WTC11 (cell line): ENCODE measurements around the gene TAOK2. TPM values are rescaled to one million over a fixed set of nuclear protein-coding genes. Genes with fewer than 3 reads are reported as not detected.

Experiments used
- ATAC-seq: fragments of 200-7000 bp; cut with Tn5 transposase; 2 replicates; pipeline ENCODE4 v1.10.0; 2021; ENCODE audit warnings: mild to moderate bottlenecking, moderate library complexity
- CTCF ChIA-PET: fragments of 300-600 bp; sonication (Branson Sonifier 250); formaldehyde crosslinking; loops from one replicate; lab custom pipeline; 2021; ENCODE audit warnings: antibody characterized with exemption; lab: Charles Lee
- POLR2A ChIA-PET: fragments of 350-600 bp; sonication (Branson Sonifier 250); formaldehyde crosslinking; loops from one replicate; lab custom pipeline; 2021; ENCODE audit warnings: antibody characterized with exemption; lab: Charles Lee
- DNase-seq: peaks from one replicate; pipeline ENCODE4 v3.0.0; 2021; ENCODE audit warnings: low spot score
- H3K27ac Mint-ChIP-seq: 2 replicates; pipeline ENCODE4 v1.8.0; 2021; ENCODE audit warnings: mixed read lengths
- H3K27me3 Mint-ChIP-seq: 2 replicates; pipeline ENCODE4 v1.8.0; 2021; ENCODE audit warnings: low read depth, mild to moderate bottlenecking, moderate library complexity, mixed read lengths
- H3K36me3 Mint-ChIP-seq: 2 replicates; pipeline ENCODE4 v1.8.0; 2021; ENCODE audit warnings: mixed read lengths
- H3K4me1 Mint-ChIP-seq: 2 replicates; pipeline ENCODE4 v1.8.0; 2022; ENCODE audit warnings: mixed read lengths
- H3K4me3 Mint-ChIP-seq: 2 replicates; pipeline ENCODE4 v1.8.0; 2021; ENCODE audit warnings: mild to moderate bottlenecking, moderate library complexity, mixed read lengths
- H3K9me3 Mint-ChIP-seq: 2 replicates; pipeline ENCODE4 v1.8.0; 2021; ENCODE audit warnings: mixed read lengths
- ATF6 ChIP-seq: sonication (generic); formaldehyde crosslinking; IDR thresholded peaks from 2 replicates; pipeline ENCODE4 v1.8.1; 2023; ENCODE audit warnings: mild to moderate bottlenecking, missing genetic modification reagents
- ELF4 ChIP-seq: sonication (generic); formaldehyde crosslinking; IDR thresholded peaks from 2 replicates; pipeline ENCODE4 v1.8.1; 2022; ENCODE audit warnings: low read depth, mild to moderate bottlenecking, moderate library complexity, missing genetic modification reagents
- ERG ChIP-seq: fragments of 250-450 bp; sonication (Bioruptor Pico); IDR thresholded peaks from 2 replicates; pipeline ENCODE4 v1.8.0; 2021; ENCODE audit warnings: mild to moderate bottlenecking
- ESRRA ChIP-seq: sonication (generic); formaldehyde crosslinking; IDR thresholded peaks from 2 replicates; pipeline ENCODE4 v1.8.1; 2022; ENCODE audit warnings: mild to moderate bottlenecking, missing genetic modification reagents, borderline replicate concordance
- ETV6 ChIP-seq: sonication (generic); formaldehyde crosslinking; IDR thresholded peaks from 2 replicates; pipeline ENCODE4 v1.8.1; 2022; ENCODE audit warnings: mild to moderate bottlenecking, missing genetic modification reagents
- FOXK1 ChIP-seq: sonication (generic); formaldehyde crosslinking; IDR thresholded peaks from 2 replicates; pipeline ENCODE4 v1.8.0; 2022; ENCODE audit warnings: mild to moderate bottlenecking, moderate library complexity, missing genetic modification reagents
- FOXP1 ChIP-seq: sonication (generic); formaldehyde crosslinking; IDR thresholded peaks from 2 replicates; pipeline ENCODE4 v1.8.0; 2022; ENCODE audit warnings: missing genetic modification reagents, mild to moderate bottlenecking, moderate library complexity, borderline replicate concordance
- MAX ChIP-seq: sonication (generic); formaldehyde crosslinking; IDR thresholded peaks from 2 replicates; pipeline ENCODE4 v1.8.0; 2022; ENCODE audit warnings: mild to moderate bottlenecking, missing genetic modification reagents
- MYBL2 ChIP-seq: sonication (generic); formaldehyde crosslinking; IDR thresholded peaks from 2 replicates; pipeline ENCODE4 v1.8.1; 2023; ENCODE audit warnings: mild to moderate bottlenecking, moderate library complexity, missing genetic modification reagents
- NFATC4 ChIP-seq: fragments of 250-450 bp; sonication (Bioruptor Pico); IDR thresholded peaks from 2 replicates; pipeline ENCODE4 v1.9.0; 2021; ENCODE audit warnings: mild to moderate bottlenecking
- NR3C1 ChIP-seq: sonication (generic); formaldehyde crosslinking; conservative IDR thresholded peaks from 2 replicates; pipeline ENCODE4 v1.8.1; 2023; ENCODE audit warnings: low read depth, mild to moderate bottlenecking, missing genetic modification reagents
- RORB ChIP-seq: fragments of 250-450 bp; sonication (Bioruptor Pico); IDR thresholded peaks from 2 replicates; pipeline ENCODE4 v1.9.0; 2021; ENCODE audit warnings: mild to moderate bottlenecking
- TCF7 ChIP-seq: sonication (generic); formaldehyde crosslinking; IDR thresholded peaks from 2 replicates; pipeline ENCODE4 v1.8.0; 2022; ENCODE audit warnings: mild to moderate bottlenecking, low read depth, missing genetic modification reagents, moderate library complexity
- ZMAT4 ChIP-seq: fragments of 250-450 bp; sonication (Bioruptor Pico); IDR thresholded peaks from 2 replicates; pipeline ENCODE4 v1.9.0; 2021; ENCODE audit warnings: mild to moderate bottlenecking
- ZNF121 ChIP-seq: sonication (generic); formaldehyde crosslinking; IDR thresholded peaks from 2 replicates; pipeline ENCODE4 v1.8.0; 2023; ENCODE audit warnings: missing genetic modification reagents
- ZNF138 ChIP-seq: sonication (generic); formaldehyde crosslinking; conservative IDR thresholded peaks from 2 replicates; pipeline ENCODE4 v1.8.1; 2022; ENCODE audit warnings: mild to moderate bottlenecking, moderate library complexity, missing genetic modification reagents
- ZNF219 ChIP-seq: sonication (generic); formaldehyde crosslinking; IDR thresholded peaks from 2 replicates; pipeline ENCODE4 v1.8.0; 2023; ENCODE audit warnings: missing genetic modification reagents, mild to moderate bottlenecking, borderline replicate concordance
- ZNF232 ChIP-seq: sonication (generic); formaldehyde crosslinking; IDR thresholded peaks from 2 replicates; pipeline ENCODE4 v1.8.0; 2022; ENCODE audit warnings: mild to moderate bottlenecking, missing genetic modification reagents
- ZNF317 ChIP-seq: sonication (generic); formaldehyde crosslinking; IDR thresholded peaks from 2 replicates; pipeline ENCODE4 v1.8.1; 2023; ENCODE audit warnings: low read depth, mild to moderate bottlenecking, moderate library complexity, missing genetic modification reagents, borderline replicate concordance
- ZNF512 ChIP-seq: sonication (generic); formaldehyde crosslinking; IDR thresholded peaks from 2 replicates; pipeline ENCODE4 v1.8.1; 2022; ENCODE audit warnings: missing genetic modification reagents, borderline replicate concordance
- total RNA-seq: library from RNA; stranded (reverse); gene quantifications from 3 replicates; pipeline ENCODE4 v1.2.3, GENCODE V29; 2021
- TF ChIP-seq, protein P1 (sequence below): fragments of 200-600 bp; IDR thresholded peaks from 2 replicates; pipeline ENCODE4 v1.8.0; 2022; ENCODE audit warnings: antibody characterized with exemption

Gene TAOK2
- total RNA-seq, 1 experiment from 2014 or later = 42.4 TPM

DNA sequence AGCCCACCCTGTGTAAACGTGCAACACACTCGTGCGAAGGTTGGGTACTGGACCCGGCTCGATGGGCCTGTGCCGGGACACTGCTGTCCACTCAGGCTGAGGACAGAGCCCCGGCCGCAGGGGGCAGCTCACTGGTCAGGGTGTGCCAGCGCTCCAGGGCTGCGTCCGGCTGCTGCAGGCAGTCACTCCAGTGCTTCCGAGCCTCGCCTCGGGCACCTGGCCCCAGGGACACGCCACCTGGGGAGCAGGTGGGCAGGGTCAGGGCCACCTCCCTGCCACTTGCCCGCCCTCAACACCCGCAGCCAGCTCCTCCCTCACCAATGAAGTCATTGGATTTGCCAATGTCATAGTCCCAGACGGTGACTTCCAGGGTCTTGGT, 32.4 kb downstream of the TAOK2 start (continued):
- TF ChIP-seq ZNF512 (CRISPR knock-in tag) = no peak
- no peak for TF ChIP-seq MYBL2 (CRISPR knock-in tag)

- ChIA-PET POLR2A (no interaction called here), CTCF (interaction anchor here (0.6 to 1.5 kb wide), 5 partner anchors 25 to 217 kb away, joined by 3 to 10 read pairs (median 5); partner anchors contain the start of gene KIF22)
- H3K9me3 Mint-ChIP-seq = no peaks in the 10 kb centered on the region
- peaks cover 16% of the 10 kb centered on the region for H3K4me1 Mint-ChIP-seq
- DNase-seq (no peak), ATAC-seq (no peak)
- H3K4me3 Mint-ChIP-seq = no peak overlapping the region
- H3K27ac Mint-ChIP-seq = peak overlapping the region; percentile 70; the same call in 1 of the 2 replicates
- TF ChIP-seq ZNF317 (CRISPR knock-in tag) = no peak
- TF ChIP-seq NR3C1 (CRISPR knock-in tag) = no peak
- TF ChIP-seq ERG (CRISPR knock-in tag) = no peak
- TF ChIP-seq NFATC4 = no peak
- TF ChIP-seq ZNF232 (CRISPR knock-in tag) = no peak
- no peak for TF ChIP-seq ZMAT4 (CRISPR knock-in tag)
- no peak for TF ChIP-seq ZNF219 (CRISPR knock-in tag)
- TF ChIP-seq ATF6 = no peak
- no peak for TF ChIP-seq ESRRA
- TF ChIP-seq ZNF121 (CRISPR knock-in tag) = no peak
- TF ChIP-seq FOXP1 = no peak
- TF ChIP-seq ETV6 (CRISPR knock-in tag) = no peak
- TF ChIP-seq TCF7 (CRISPR knock-in tag) = no peak
- peaks cover 15% of the 10 kb centered on the region for H3K27me3 Mint-ChIP-seq
- peaks cover 8% of the 10 kb centered on the region for H3K36me3 Mint-ChIP-seq
Observed at GRCh38 chr16:30006659-30007377, 33.1 kb downstream of the TAOK2 start.

DNA sequence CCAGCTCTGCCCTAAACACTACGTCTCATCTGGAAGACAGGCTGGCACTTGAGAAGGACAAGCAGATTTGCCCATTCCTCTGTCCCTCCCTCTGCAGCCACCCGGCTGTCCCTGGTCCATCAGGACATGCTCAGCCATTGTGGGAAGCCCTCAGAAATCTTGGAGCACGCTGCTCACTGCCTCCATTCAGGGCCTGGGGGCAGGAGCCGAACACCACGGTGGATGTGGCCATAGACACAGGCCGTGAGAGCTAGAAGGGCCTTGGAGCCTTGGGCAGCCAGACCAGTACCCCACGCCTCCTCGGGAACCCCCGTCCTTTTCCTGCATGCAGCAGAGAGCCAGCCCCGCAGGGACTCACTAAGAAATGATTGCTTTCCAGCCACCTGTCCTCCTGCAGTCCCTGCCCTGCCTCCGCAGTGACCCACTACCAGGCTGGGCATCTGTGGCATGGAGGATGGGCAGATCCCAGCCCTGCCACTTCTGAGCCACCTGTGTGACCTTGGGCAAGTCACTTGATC, 33.8 kb downstream of the TAOK2 start:
- no peak overlapping the region for H3K4me3 Mint-ChIP-seq
- peaks cover 21% of the 10 kb centered on the region for H3K27me3 Mint-ChIP-seq
- H3K4me1 Mint-ChIP-seq = peaks cover 18% of the 10 kb centered on the region
- TF ChIP-seq FOXK1 (no peak), RORB (no peak), FOXP1 (no peak), ZNF138 (no peak), MAX (CRISPR knock-in tag) (no peak), ELF4 (no peak)
- TF ChIP-seq, protein P1, sequence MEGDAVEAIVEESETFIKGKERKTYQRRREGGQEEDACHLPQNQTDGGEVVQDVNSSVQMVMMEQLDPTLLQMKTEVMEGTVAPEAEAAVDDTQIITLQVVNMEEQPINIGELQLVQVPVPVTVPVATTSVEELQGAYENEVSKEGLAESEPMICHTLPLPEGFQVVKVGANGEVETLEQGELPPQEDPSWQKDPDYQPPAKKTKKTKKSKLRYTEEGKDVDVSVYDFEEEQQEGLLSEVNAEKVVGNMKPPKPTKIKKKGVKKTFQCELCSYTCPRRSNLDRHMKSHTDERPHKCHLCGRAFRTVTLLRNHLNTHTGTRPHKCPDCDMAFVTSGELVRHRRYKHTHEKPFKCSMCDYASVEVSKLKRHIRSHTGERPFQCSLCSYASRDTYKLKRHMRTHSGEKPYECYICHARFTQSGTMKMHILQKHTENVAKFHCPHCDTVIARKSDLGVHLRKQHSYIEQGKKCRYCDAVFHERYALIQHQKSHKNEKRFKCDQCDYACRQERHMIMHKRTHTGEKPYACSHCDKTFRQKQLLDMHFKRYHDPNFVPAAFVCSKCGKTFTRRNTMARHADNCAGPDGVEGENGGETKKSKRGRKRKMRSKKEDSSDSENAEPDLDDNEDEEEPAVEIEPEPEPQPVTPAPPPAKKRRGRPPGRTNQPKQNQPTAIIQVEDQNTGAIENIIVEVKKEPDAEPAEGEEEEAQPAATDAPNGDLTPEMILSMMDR = no peak
- ChIA-PET CTCF (interaction anchor here (0.9 to 1.6 kb wide), 3 partner anchors 25 to 48 kb away, joined by 3 to 10 read pairs (median 3); no protein-coding TSS in a partner anchor), POLR2A (no interaction called here)
- H3K9me3 Mint-ChIP-seq = no peaks in the 10 kb centered on the region
- no peak for ATAC-seq
- H3K27ac Mint-ChIP-seq = peak overlapping the region; percentile 78; the same call in 1 of the 2 replicates
- H3K36me3 Mint-ChIP-seq = peaks cover 2% of the 10 kb centered on the region; the same call in 1 of the 2 replicates
- no peak for DNase-seq
